ENCODE data around the gene THRB.

GRCh38 chr3:24315971-24316370, 178.7 kb downstream of the THRB start:
- TF ChIP-seq EP300 (IDR thresholded peaks at IDR 0.05) (no peak), CTCF (IDR thresholded peaks at IDR 0.05) (no peak)
